Lower leg skin (tissue), 3 donors: Measurements from ENCODE around the gene CPT1A.

Experiments
- CTCF ChIP-seq, 3 donors: fragments of 450-650 bp; IDR thresholded peaks; one replicate each; pipeline ENCODE4 v1.5.1; 2016; ENCODE audit warnings: antibody characterized with exemption in 3 of 3, mild to moderate bottlenecking in 3 of 3, moderate library complexity in 2 of 3
- POLR2A ChIP-seq, 2 donors: fragments of 450-650 bp; IDR thresholded peaks; one replicate each; pipeline ENCODE4 v1.6.1; 2016 to 2017; ENCODE audit warnings: antibody characterized with exemption in 2 of 2, mild to moderate bottlenecking in 1 of 2, moderate library complexity in 1 of 2

GRCh38 chr11:68772936-68773335, 68.8 kb downstream of the CPT1A start:
- TF ChIP-seq CTCF (IDR thresholded peaks at IDR 0.05) (no peak), POLR2A (IDR thresholded peaks at IDR 0.05) (no peak)
